Measurements from ENCODE around the gene RASGRF1.
A peak's percentile ranks its signal among the peaks of the same experiment; 100 is the strongest.

RASGRF1 gene

DNA sequence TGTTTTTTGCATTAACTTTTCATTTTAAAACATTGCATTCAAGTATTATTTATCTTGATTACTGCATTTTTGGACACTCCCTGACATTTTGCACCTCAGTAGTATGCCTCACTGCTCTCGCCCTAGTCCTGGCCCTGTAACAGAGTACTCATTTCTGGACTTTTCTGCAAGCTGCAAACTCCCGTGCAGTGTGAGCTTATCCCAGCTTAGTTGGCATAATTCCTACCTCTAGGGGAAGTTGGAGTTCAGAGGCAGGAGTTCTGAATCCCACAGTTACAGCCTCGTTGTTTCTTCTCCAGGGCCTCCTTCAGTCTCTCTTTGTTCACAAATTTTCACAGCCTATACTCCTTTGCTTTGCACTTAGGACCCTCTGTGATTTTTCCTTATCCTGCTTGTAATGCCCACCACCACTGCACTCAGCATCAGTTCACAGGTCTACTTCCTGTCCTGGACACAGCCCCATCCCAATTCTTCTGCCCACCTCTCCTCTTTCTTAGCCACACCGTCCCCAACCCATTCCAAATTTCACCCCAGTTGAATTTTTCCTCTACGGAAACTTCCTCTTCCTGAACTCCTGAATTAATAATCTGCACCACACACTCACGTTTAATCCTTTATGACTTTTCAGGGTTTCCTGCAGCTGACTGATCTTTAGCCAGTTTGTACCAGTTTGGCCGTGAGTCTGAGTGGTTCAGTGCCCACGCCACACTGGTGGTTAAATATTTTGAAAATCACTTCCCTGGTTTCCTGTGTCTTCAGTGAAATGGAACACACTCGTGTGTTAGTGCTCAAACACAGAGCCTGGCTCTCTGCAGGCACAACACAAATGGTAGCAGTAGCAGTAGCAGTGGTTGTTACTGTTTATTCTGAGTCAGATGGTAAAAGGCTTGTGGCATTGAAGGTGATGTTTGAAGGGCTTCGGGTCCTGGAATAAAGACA lies 139.4 kb downstream of the RASGRF1 start:
- no peak overlapping the region for H3K4me3 ChIP-seq (ENCODE audit: low read length)
- TF ChIP-seq, protein P1, sequence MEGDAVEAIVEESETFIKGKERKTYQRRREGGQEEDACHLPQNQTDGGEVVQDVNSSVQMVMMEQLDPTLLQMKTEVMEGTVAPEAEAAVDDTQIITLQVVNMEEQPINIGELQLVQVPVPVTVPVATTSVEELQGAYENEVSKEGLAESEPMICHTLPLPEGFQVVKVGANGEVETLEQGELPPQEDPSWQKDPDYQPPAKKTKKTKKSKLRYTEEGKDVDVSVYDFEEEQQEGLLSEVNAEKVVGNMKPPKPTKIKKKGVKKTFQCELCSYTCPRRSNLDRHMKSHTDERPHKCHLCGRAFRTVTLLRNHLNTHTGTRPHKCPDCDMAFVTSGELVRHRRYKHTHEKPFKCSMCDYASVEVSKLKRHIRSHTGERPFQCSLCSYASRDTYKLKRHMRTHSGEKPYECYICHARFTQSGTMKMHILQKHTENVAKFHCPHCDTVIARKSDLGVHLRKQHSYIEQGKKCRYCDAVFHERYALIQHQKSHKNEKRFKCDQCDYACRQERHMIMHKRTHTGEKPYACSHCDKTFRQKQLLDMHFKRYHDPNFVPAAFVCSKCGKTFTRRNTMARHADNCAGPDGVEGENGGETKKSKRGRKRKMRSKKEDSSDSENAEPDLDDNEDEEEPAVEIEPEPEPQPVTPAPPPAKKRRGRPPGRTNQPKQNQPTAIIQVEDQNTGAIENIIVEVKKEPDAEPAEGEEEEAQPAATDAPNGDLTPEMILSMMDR (conservative IDR thresholded peaks at IDR 0.05; ENCODE audit: low read depth, low read length) = peak; percentile 58
- DNase-seq (ENCODE audit: low read depth) = peak; percentile 55

DNA sequence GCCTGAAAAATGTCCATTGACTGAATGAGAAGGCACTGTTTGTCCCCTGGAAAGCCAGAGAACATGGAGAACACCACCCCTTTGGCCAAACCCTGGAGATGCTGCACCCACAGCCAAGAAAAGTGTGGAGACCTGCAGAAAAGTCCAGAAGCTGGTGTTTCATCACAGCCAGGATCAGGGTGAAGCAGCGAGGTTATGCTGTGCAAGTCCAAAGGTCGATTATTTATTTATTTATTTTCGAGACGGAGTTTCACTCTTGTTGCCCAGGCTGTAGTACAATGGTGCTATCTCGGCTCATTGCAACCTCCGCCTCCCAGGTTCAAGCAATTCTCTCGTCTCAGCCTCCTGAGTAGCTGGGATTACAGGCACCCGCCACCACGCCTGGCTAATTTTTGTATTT lies 140.2 kb downstream of the RASGRF1 start:
- TF ChIP-seq, protein P1 (conservative IDR thresholded peaks at IDR 0.05; ENCODE audit: low read depth, low read length) = no peak
- no peak overlapping the region for H3K4me3 ChIP-seq (ENCODE audit: low read length)
- no peak for DNase-seq (ENCODE audit: low read depth)

DNA sequence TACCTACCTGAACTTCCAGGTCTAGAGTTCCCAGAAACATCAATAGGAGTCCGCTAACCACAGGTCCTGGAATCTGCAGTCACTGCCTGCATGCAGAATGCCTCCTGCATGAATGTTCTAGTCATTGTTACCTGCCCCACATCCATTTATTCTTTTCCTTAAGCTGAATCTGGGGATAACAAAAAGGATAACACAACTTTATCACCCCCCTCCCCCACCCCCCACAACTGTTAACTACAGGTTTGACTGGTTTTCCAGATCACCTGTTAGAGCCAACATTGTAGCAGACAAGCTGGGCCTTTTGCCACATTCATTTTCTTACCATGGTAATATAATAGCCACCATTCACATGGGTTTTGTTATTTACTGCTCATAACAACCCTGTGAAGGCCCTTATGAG lies 141.1 kb downstream of the RASGRF1 start:
- TF ChIP-seq, protein P1 (conservative IDR thresholded peaks at IDR 0.05; ENCODE audit: low read depth, low read length) = no peak
- no peak for DNase-seq (ENCODE audit: low read depth)
- no peak overlapping the region for H3K4me3 ChIP-seq (ENCODE audit: low read length)

DNA sequence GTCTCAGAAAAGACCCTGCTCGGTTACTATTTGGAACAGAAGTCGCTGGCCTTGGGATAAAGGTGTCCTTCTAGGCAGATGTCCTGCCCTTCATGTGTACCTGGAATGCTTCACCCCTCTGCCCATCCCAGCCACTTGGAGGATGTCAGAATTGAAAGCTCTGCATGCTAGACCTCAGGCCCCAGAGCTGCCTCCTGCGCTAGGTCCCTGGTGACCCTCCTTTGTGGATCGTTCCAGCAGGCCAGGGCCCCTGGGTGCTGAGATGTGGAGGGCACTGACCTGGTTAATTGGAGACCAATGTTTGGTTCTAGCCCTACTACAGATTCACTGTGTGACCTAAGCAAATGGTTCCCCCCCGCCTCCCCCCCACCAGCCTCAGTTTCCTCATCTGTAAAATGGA lies 143.1 kb downstream of the RASGRF1 start:
- H3K4me3 ChIP-seq (ENCODE audit: low read length) = no peak overlapping the region
- TF ChIP-seq, protein P1 (conservative IDR thresholded peaks at IDR 0.05; ENCODE audit: low read depth, low read length) = no peak
- DNase-seq (ENCODE audit: low read depth) = no peak

DNA sequence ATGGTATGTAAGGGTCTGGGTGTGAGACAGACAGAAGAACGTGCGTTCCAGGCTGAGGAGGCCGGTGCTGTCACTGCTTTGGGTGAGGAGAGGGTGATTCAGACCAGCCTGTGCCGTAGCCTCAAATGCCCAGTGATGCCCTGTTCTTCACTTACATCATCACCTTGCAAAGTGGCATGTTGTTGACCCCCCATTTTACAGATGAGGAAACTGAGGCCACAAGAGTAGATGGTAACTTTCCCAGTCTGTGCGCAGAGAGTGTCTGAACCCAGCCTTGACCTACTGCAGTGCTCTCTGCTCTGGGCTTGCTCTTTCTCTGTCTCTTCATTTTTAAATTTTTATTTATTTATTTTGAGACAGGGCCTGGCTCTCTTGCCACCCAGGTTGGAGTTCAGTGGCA lies 144.1 kb downstream of the RASGRF1 start:
- TF ChIP-seq, protein P1 (conservative IDR thresholded peaks at IDR 0.05; ENCODE audit: low read depth, low read length) = no peak
- H3K4me3 ChIP-seq (ENCODE audit: low read length) = no peak overlapping the region
- DNase-seq (ENCODE audit: low read depth) = no peak

DNA sequence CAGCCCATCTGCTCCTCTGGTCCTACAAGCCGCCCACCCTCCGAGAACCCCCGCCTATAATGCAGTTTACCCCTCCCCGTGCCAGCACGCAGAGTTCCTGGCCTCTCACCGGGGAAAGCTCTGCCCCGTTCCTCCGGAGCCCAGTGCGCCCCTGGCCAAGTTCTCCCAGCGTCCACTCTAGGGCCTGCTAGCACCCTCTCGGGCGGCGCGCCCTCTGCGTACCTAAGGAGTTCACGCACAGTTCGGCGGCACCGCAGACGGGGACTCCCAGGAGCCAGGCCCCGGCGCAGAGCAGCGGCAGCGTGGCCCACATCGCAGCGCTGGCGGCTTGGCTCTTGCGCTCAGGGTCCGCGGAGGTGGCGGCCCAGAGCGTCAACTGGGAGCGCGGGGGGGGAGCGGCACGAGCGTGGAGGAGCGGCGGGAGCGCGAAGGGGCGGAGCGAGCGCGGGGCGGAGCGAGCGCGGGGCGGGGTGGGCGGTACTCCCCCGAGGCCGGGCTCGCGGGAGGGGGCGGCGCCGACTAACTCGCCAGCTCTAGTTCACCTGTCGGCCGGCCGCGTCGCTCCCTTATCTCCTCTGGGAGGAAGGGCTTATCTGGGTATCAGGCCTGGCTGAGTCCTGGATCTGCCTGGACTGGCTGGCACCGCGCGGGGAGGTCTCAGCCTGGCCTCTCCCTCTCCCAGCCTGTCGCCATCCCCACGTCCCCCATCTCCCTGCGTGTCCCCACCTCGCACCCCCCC lies 145.7 kb downstream of the RASGRF1 start, which contains the start of gene CTSH:
TSS of gene CTSH (minus strand) at position 378 of the 739 bp plus-strand sequence. CDS start at position 313, 65 bp downstream.
- DNase-seq (ENCODE audit: low read depth) = no peak
- peak within 1 kb of the TSS; percentile 84 for H3K4me3 ChIP-seq (ENCODE audit: low read length)
- TF ChIP-seq, protein P1 (conservative IDR thresholded peaks at IDR 0.05; ENCODE audit: low read depth, low read length) = no peak
